NCI-H774 (cell line): ENCODE measurements around the gene PAWR.
"Not testable (repeated sequence)": the region's sequence is repeated elsewhere in the genome, so short reads cannot be mapped to it uniquely, and the experiment has no call there.

ENCODE experiments used
- DNase-seq: peaks from one replicate; lab custom pipeline; 2025; lab: John Stamatoyannopoulos, UW

Gene PAWR

DNA sequence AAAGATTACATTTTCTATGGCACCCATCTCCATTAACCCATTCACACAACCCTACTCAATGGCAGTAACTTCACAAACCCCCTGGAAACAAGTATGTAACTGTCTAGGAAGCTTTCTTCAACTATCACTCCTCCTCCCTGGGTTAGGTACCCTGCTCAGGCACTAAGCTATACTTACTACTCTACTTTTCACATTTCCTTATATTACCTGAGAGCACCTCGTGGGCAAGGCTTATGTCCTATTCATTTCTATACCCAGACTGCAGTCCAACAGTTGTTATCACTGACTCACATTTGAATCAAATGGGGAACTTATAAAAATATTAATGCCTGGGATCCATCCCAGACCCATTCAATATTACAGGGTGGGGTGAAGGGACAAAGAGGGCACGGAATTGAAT lies 4.6 kb downstream of the PAWR start:
- no peak for DNase-seq

DNA sequence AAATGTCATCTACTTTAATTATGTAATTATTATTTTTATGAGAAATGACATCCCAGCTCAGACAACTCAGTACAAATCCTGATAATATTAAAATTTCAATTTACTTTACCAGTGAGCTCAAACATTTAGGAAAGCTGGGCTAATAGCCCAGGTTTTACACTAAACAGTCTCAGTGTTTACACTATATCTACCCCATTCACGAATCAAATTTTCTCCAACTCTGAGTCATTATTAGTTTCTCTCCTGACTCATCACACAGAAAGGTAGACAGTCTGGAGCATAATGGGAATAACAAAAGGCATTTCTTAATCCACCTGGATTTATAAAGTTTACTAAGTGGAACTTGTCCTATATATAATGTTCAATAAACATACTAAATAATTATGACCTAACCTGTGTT lies 5.7 kb downstream of the PAWR start:
- no peak for DNase-seq

DNA sequence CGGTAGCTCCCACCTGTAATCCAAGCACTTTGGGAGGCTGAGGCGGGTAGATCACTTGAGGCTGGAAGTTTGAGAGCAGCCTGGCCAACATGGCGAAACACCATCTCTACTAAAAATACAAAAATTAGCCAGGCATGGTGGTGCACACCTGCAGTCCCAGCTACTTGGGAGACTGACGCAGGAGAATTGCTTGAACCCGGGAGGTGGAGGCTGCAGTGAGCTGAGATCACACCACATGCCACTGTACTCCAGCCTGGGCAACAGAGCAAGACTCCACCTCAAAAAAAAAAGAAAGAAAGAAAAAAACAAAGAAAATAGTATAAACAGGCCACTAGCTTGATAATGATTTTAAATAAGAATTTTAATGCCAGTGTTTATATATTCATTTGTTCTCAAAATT lies 6.4 kb downstream of the PAWR start:
- not testable (repeated sequence) for DNase-seq

DNA sequence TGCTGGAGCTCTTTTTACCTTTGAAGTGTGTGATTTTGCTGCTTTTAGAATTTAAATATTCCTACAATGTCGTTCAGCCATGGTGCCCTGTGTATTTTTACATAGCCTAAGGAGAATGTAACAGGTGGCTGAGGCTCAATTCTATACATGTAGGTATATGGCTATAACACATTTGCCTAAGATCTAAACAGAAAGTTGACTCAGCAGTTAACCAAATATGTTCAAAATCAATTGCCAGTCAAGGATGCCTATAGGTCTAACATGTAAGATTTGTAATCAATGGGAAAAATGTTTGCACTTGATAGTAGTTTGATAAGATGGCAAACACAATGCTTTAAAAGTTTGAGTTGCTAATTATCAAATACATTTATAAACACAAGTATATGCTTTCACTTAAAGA lies 8.2 kb downstream of the PAWR start:
- DNase-seq: no peak

DNA sequence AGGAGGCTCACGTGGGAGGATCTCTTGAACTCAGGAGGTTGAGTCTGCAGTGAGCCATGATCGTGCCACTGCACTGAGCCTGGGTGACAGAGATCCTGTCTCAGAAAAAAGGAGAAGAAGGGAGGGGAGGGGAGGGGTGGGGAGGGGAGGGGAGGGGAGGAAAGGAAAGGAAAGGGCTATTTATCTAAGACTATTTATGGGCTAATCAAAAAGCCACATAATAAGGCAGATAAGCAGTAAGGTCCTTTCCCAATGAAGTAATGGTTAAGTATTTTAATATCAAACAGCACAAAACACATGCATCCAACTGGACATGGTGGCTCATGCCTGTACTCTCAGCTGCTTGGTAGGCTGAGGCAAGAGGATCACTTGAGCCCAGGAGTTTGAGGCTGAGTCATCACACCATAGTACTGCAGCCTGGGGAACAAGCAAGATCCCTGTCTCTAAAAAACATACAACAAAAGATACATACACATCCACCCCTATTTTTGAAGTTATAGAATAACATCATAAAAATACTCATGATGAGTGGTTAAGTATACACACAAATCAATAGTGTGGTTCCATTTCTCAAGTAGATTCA lies 9.7 kb downstream of the PAWR start:
- DNase-seq: no peak

DNA sequence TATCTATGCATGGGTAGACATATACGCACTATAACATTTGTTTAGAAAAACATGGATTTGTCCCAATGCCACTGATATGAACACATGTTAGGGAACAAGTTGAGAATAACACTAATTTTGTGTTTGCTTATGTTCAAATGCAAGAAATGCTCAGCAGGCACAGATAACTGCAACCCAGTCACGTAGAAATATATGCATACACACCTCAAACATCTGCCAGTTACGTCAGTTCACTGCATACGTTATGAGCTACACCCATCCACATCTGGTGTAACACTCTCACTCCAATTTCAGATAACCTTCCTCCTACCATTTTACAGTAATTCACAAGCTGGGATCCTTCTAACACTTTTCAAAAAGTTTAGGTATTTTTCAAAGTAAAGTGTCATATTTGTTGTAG lies 10.7 kb downstream of the PAWR start:
- DNase-seq: no peak

DNA sequence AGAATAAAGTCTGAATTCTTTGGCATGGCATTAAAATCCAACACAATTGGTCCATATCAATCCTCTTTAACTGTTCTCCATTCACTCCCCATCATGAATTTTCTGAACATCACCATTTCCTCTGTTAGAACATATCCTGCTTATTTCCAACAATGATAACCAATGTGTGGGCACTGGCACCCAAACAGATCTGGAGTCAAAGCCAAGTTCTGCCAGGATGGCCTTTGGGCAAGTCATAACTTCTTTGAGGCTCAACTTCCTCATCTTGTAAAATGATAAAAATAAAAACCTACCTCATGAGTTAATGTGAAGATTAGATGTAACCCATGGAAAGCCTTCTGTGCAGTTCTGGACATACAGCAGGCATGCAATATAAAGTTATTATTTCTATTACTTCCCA lies 12.5 kb downstream of the PAWR start:
- no peak for DNase-seq

DNA sequence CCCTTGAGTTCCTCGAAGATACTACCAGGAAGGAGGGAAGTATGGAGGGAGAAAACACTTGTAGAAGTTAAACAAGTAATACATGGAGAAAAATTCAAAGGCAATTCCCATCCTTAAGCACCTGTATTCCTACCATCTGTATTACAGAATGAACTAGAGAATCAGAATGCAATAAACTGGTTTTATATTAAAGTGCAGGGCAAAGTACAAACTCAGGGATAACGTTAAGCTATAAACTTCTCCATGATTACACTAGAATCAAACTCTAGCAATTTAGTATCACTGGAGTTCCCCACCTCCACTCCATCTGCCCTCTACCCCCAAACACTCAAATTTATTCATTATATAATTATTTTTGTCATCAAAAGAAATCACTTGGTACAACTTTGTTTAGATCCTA lies 13.1 kb downstream of the PAWR start:
- no peak for DNase-seq

DNA sequence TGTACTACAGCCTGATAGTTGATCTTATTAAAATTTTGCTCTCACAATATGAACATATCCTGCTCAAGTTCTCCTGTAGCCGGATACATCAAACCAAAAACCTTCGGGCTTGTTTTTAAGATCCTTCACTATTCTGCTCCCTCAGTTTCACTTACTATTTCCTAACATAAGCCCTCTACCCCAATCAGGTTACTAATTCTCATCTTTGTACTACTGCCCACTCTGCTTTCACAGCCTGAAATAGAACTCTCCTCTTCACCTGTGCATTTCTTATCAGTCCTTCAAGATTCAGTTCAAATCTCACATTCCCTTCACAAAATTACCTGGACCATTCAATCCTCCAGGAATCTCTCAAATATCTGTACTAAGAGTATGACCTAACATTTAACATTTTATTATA lies 14.2 kb downstream of the PAWR start:
- DNase-seq: no peak

DNA sequence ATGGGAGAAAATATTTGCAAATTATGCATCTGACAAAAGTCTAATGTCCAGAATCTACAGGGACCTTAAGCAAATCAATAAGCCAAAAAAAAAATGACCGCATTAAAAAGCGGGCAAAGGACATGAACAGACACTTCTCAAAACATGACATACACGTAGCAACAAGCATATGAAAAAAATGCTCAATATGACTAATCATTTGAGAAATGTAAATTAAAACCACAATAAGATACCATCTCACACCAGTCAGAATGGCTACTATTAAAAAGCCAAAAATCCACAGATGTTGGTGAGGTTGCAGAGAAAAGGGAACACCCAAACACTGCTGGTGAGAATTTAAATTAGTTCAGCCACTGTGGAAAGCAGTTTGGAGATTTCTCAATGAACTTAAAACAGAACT lies 16.1 kb downstream of the PAWR start:
- DNase-seq: no peak

DNA sequence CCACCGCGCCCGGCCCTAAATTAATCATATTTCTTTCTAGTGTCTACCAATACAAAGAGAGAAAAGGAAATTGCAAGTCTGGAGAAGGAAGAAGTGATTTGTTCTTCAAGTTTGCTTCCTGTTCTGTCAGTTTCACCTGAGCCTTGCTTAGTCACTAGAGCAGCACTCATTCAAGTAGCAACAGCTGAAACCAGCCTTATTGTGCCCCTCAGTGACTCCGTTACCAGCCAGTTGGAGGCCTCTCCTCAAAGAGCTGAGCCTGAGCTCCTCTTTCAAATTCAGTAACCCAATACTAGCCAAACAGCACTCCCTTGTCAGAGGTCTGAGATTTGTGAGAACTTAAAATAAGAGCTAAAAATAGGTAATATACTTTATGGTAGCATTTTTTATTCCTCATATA lies 17.4 kb downstream of the PAWR start:
- DNase-seq: no peak

DNA sequence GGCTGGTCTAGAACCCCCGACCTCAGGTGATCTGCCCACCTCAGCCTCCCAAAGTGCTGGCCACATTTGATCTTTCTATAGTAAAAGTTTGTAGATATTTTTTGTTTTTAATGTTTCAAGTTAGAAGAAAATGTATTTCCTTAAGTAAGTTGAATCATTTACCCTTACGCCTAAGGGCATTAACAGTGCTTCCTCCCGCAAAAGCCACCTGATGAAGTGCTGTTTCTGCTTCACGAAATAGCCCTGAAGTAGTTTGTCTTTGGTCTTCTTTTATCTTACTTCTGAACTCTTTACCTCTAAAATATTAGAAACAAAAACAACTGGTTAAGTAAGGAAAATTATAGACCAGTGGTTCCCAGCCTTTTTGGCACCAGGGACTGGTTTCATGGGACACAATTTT lies 22.7 kb downstream of the PAWR start:
- no peak for DNase-seq

DNA sequence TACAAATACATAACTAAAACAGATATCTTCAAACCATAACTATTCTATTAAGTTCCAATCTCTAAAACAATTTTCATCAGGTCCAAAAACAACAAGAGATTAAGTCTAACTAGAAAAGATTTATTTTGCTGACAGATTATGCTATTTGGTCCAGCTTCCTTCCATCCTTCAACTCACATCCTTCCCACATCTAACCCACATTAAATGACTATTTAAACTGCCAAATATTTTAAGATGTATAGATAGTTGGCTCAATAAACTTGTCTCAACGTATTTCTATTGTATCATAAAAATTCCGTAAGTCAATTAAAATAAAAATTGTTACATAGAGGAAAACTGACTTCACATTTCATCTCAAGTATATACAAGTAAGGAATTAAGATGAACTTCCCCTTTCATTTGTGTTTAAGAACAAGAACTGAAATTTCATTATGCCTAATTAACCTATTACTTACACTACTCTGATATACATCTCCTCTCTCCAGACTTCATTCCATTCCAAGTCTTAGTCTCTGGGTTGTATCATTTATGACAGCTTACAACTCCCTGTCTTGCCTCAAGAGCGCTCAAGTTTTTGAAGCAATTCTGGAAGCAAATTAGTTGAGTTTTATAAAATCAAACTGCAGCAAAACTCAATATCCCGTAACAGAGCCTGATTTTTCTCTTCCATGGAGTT lies 25.4 kb downstream of the PAWR start:
- DNase-seq: no peak

DNA sequence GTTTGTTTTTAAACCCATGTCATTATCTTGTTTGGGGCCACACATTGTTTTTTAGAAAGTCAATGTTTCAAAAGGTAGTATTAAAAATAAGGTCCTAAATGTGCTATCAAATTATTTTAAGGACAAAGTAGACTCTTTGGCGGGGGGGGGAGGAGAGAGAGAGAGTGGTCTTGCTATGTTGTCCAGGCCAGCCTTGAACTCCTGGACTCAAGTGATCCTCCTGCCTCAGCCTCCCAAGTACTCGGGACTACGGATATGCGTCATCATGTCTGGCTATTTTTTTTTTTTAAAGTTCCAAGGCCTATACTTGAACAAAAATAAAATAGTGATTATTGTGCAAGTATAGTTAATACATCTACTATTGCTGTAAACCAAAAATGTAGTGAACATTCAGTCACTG lies 26.2 kb downstream of the PAWR start:
- no peak for DNase-seq

DNA sequence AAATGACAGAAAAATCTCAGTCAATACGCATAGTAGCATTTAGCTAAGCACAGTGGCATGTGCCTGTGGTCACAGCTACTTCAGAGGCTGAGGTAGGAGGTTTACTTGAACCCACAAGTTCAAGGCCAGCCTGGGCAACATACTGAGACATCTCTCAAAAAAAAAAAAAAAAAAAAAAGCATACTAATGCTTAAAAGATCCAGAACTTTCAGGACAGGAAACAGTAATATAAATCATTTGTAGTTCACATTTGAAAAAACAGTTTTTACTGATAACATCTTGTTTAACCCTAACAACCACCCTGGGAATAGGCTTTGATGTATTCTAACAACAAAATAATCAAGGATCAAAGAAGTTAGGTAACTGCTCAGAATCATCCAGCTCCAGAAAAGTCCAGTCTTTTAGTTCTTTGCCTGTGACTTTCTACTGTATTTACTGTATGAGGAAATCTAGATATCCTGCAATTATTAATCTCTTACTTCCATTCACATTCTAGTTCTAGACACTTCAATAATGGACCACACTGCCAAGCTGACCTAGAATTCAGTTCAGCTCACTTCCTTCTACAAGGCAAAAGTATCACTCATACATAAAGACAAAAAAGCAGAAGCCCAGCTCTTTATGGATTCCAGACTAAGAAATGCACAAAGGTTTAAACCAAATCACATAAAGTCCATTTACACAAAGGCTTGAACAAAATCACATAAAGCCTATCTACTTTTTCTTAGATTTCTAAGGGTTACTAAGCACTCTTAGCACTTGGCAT lies 28.5 kb downstream of the PAWR start:
- no peak for DNase-seq

DNA sequence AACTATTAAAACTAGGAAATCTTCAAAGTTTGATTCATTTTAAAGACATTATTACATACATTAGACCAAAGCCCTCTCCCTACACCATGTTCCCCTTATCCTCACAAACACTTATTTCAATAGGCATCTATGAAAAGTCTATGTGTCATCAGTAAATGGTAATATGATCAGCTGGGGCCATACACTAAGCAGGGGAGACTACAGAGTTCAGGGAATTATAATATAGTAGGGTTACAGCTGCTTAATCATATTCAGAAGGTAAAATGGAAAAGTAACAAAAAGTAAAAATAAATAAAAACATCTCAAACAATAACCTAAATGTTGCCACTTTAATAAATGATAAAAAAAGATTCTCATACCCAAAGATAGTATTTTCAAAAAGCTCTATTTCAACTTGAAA lies 29.1 kb downstream of the PAWR start:
- no peak for DNase-seq

DNA sequence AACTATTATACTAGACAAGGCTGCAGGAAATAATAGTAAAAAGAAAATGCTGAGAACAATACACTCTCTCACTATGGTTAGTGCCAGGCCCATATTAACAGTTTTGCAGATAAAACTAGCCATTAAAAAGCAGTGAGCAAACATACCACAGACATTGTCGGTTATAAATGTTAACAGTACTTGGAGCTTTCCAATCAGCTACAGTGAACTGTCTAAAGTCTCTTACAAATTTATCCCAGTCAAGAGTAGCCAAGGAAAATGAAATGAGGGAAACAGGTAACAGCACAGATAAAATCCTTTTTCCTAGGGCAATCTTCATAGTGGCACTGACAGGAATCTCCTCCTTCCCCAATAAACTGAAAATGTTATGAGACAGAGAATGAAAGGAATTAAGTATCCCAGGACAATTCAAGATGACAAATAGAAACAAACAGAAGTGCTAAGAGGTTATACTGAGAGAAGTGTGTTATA lies 30.8 kb downstream of the PAWR start:
- no peak for DNase-seq

DNA sequence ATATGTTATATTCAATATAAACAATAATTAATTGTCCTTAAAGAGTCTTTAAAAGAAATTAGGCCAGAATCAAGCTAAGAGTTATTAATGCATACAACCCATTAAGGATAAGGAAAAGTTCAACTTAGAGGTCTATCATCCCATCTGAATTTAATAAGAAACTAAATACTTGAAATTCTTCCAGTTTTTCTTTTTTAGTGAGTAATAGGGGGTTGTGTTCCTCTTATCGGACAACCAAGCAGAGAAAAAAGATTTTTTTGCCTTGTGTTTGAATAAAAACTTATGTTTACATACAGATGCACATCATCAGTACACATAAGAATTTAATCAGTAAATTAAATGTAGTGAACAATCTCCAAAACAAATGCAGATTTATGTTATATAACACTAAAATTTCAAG lies 32.5 kb downstream of the PAWR start:
- DNase-seq: no peak

DNA sequence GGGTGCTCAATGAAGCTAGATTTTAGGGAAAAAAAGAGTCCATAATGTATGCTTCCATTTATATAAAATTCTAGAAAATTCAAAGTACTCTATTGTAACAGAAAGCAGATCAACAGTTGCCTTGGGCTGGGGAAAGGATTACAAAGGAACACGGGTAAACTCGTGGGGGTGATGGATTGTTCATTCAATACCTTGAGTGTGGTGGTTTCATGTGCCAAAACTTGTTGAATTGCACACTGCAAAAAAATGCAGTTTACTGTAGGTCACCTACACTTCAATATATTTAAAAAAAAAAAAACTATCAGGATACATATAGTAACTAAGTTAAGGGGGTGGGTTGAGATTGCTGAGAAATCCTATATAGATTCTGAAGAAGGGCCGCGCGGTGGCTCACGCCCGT lies 33.6 kb downstream of the PAWR start:
- DNase-seq: no peak

DNA sequence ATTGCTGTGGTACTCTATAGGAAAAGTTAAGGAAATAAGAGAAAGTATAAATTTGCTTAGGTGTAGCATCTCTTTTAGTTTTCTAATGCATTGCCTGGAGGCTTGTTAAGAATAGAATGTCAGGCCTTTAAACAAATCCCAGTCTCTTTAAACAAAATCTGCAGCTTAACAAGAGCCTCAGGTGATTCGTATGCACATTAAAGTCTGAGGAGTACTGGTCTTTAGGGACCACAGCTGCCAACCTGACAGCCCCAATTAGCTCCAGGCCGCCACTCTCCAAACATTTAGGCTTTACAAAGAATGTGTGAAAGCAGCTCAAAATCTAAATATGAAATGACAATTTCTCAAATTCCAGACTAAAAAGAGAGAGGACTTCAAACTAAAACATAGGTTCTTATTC lies 35.7 kb downstream of the PAWR start:
- no peak for DNase-seq

DNA sequence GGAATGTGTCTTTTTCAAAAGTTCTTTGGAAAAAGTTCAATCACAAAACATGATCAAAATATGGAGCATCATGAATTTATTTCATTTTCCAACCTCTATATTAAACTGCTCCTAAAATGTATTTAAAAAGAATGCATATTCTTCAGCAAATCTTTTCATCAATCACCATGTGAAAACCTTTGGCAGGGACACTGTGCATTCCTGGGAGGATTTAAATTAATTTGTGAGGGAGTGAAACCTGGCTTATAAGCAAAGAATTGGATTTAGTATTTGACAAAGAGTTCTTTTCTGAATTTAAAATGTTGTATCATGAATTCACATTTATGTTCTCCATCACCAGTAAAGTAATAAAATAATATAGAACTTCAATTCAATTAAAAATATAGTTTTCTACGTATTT lies 38.2 kb downstream of the PAWR start:
- no peak for DNase-seq

DNA sequence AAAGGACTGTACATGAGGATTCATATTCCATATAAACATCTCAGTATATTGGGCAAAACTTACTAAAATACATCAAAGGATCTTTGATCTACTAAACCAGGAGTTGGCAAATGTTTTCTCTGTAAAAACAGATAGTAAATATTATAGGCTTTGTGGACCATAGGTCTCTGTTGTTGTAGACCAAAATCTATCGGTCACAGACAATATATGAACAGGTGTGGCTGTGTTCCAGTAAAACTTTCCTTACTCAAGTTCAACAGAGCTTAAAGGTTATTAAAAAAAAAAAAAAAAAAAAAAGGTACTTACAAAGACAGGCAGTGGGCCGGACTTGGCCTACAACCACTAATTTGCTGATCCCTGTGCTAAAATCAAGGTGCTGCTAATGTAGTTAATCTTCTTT lies 40.3 kb downstream of the PAWR start:
- DNase-seq: no peak

DNA sequence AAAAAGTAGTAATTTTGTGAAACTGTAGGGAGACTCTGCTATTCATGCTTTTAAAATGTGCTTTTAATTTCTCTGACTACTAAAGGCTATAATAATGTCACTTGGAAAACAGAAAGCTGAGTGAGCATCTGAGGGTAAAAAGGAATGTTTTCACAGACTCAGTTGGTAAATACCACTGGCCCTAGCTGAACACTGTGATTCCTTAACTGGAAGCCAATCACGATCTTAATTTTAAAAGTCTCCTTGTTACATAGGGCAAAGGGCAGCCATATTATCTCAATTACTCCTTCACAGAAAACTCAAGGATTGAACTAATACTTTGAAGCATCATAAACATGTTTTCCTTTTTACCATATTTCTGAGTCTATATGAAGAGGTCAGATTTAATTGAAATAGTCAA lies 41.9 kb downstream of the PAWR start:
- DNase-seq: no peak

DNA sequence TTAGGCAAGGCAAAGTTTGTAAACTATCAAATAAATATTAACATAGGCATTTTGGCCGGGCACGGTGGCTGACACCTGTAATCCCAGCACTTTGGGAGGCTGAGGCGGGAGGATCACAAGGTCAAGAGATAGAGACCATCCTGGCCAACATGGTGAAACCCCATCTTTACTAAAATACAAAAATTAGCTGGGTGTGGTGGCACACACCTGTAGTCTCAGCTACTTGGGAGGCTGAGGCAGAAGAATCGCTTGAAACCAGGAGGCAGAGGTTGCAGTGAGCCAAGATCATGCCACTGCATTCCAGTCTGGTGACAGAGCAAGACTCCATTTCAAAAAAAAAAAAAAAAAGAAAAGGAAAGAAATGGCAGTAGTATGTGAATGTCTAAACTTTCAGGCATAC lies 43.9 kb downstream of the PAWR start:
- DNase-seq: not testable (repeated sequence)
